IPS DF 6.9 (cell line): Measurements from ENCODE around the gene HIBCH.
A peak's percentile ranks its signal among the peaks of the same experiment; 100 is the strongest.
"Not testable (repeated sequence)": the region's sequence is repeated elsewhere in the genome, so short reads cannot be mapped to it uniquely, and the experiment has no call there.

Experiments used
- DNase-seq: peaks from one replicate; pipeline ENCODE4 v3.0.0-alpha.2; 2013; ENCODE audit warnings: low read depth, low spot score
- H3K27ac ChIP-seq: one replicate; pipeline ENCODE4 v1.5.1; 2013; ENCODE audit warnings: low read length, control low read depth
- H3K27me3 ChIP-seq: 2 replicates; pipeline ENCODE4 v1.6.1; 2013; ENCODE audit warnings: mild to moderate bottlenecking, low read length; ENCODE audit not compliant: control insufficient read depth, insufficient read depth
- H3K36me3 ChIP-seq: 2 replicates; pipeline ENCODE4 v1.6.1; 2013; ENCODE audit warnings: low read length; ENCODE audit not compliant: control insufficient read depth, insufficient read depth
- H3K4me1 ChIP-seq: 2 replicates; pipeline ENCODE4 v1.6.1; 2013; ENCODE audit warnings: low read length; ENCODE audit not compliant: control insufficient read depth, insufficient read depth
- H3K4me3 ChIP-seq: 2 replicates; pipeline ENCODE4 v1.5.1; 2013; ENCODE audit warnings: mild to moderate bottlenecking, low read length
- H3K9me3 ChIP-seq: 2 replicates; pipeline ENCODE4 v1.6.1; 2013; ENCODE audit warnings: low read length, inconsistent platforms; ENCODE audit not compliant: control insufficient read depth, insufficient read depth
- WGBS: extraction: QIAGEN DNeasy Blood & Tissue Kit; methylation state at CpG from one replicate; pipeline ENCODE4 v1.1.7; 2013; ENCODE audit warnings: mixed read lengths, missing lambda C conversion rate; ENCODE audit not compliant: insufficient read length, insufficient coverage; 5-methylcytosine and 5-hydroxymethylcytosine counted together

HIBCH gene

GRCh38 chr2:190343089-190343535, 23.5 kb upstream of the HIBCH start:
- Histone ChIP-seq H3K27me3 (no peaks in the 10 kb centered on the region; the same call in 1 of the 2 replicates), H3K36me3 (no peaks in the 10 kb centered on the region), H3K4me1 (no peaks in the 10 kb centered on the region; the same call in 1 of the 2 replicates), H3K27ac (no peak overlapping the region), H3K4me3 (peak overlapping the region; percentile 44; the same call in 1 of the 2 replicates), H3K9me3 (no peaks in the 10 kb centered on the region)
- WGBS, result no CpG with 5 or more reads among the region's 10 CpGs
- no peak for DNase-seq

DNA sequence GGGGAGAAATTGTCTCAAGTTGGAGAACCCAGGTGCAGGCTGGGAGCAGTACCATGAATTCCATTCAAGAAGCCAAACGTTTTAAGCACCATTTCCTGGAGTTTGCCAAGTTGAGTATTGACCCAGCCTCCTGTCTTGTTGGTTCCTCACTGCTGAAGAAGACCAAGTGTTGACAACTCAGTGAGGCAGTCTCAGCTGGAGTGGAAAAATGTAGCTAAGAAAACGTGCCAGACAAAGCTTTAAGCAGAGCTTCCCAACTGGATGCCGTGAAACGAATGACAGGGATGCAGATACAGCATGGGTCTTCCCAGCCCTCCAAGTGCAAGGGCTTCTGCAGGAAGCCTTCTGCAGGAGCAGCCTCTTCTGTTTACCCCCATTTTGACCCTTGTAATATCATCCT, 23.0 kb upstream of the HIBCH start:
- no peak overlapping the region for H3K27ac ChIP-seq
- H3K36me3 ChIP-seq, result no peaks in the 10 kb centered on the region
- DNase-seq, result no peak
- H3K27me3 ChIP-seq, result no peaks in the 10 kb centered on the region; the same call in 1 of the 2 replicates
- H3K9me3 ChIP-seq, result no peaks in the 10 kb centered on the region
- no CpG with 5 or more reads among the region's 4 CpGs for WGBS
- H3K4me1 ChIP-seq, result no peaks in the 10 kb centered on the region; the same call in 1 of the 2 replicates
- H3K4me3 ChIP-seq, result no peak overlapping the region

- H3K36me3 ChIP-seq, result no peaks in the 10 kb centered on the region
- H3K27ac ChIP-seq, result no peak overlapping the region
- H3K27me3 ChIP-seq, result no peaks in the 10 kb centered on the region; the same call in 1 of the 2 replicates
- H3K9me3 ChIP-seq, result no peaks in the 10 kb centered on the region
- H3K4me3 ChIP-seq, result no peak overlapping the region
- H3K4me1 ChIP-seq, result no peaks in the 10 kb centered on the region; the same call in 1 of the 2 replicates
- WGBS, result no CpG with 5 or more reads among the region's 2 CpGs
- no peak for DNase-seq
Measured at GRCh38 chr2:190340369-190340768, 20.7 kb upstream of the HIBCH start.

DNA sequence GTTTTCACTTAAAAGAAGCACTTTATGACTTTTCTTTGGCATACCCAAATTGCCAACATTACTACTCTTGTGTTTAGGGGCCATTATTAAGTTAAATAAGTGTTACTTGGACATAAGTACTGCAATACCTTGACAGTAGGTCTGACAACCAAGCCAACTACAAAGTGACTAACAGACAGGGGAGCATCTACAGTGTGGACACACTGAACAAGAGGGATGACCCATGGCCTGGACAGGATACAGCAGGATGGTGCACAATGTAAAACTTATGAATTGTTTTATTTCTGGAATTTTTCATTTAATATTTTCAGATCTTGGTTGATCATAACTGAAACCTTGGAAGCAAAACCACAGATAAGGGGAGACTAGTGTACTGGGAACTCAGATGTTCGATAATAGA, 19.8 kb upstream of the HIBCH start:
- Histone ChIP-seq H3K4me1 (no peaks in the 10 kb centered on the region; the same call in 1 of the 2 replicates), H3K27ac (no peak overlapping the region), H3K4me3 (no peak overlapping the region), H3K9me3 (no peaks in the 10 kb centered on the region), H3K36me3 (no peaks in the 10 kb centered on the region), H3K27me3 (no peaks in the 10 kb centered on the region; the same call in 1 of the 2 replicates)
- no peak for DNase-seq
- WGBS, result no CpG with 5 or more reads among the region's 1 CpG

- no peaks in the 10 kb centered on the region; the same call in 1 of the 2 replicates for H3K27me3 ChIP-seq
- no peaks in the 10 kb centered on the region for H3K9me3 ChIP-seq
- DNase-seq, result no peak
- WGBS, result no CpG with 5 or more reads among the region's 1 CpG
- H3K27ac ChIP-seq, result no peak overlapping the region
- no peaks in the 10 kb centered on the region for H3K36me3 ChIP-seq
- no peaks in the 10 kb centered on the region; the same call in 1 of the 2 replicates for H3K4me1 ChIP-seq
- no peak overlapping the region for H3K4me3 ChIP-seq
Measured at GRCh38 chr2:190338453-190338852, 18.8 kb upstream of the HIBCH start.

DNA sequence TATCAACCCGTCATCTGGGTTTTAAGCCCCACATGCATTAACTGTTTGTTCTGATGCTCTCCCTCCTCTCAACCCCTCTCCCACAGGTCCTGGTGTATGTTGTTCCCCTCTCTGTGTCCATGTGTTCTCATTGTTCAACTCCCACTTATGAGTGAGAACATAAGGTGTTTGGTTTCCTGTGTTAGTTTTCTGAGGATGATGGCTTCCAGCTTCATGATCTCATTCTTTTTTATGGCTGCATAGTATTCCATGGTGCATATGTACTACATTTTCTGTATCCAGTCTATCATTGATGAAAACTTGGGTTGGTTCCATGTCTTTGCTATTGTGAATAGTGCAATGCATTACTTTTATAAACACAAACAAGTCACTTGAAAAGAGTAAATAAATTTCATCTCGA, 16.8 kb upstream of the HIBCH start:
- H3K27me3 ChIP-seq, result no peaks in the 10 kb centered on the region
- no peaks in the 10 kb centered on the region for H3K36me3 ChIP-seq
- no CpG with 5 or more reads among the region's 2 CpGs for WGBS
- no peak for DNase-seq
- no peak overlapping the region for H3K4me3 ChIP-seq
- H3K27ac ChIP-seq, result no peak overlapping the region
- H3K4me1 ChIP-seq, result no peaks in the 10 kb centered on the region
- no peaks in the 10 kb centered on the region for H3K9me3 ChIP-seq

DNA sequence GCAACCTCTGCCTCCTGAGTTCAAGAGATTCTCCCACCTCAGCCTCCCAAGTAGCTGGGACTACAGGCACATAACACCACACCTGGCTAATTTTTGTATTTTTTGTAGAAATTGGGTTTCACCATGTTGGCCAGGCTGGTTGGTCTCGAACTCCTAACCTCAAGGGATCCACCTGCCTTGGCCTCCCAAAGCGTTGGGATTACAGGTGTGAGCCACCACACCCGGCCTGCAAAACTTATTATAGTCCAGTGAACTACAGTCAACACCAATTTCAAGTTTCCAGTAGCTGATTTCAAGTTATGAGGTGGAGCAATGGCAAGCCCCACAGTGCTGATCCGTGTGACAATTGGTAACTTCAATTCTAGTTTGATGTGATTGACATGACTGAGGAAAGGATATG, 16.0 kb upstream of the HIBCH start:
- H3K27ac ChIP-seq, H3K36me3 ChIP-seq, H3K4me3 ChIP-seq, DNase-seq, H3K27me3 ChIP-seq, H3K9me3 ChIP-seq, H3K4me1 ChIP-seq: not testable (repeated sequence)
- WGBS, result no CpG with 5 or more reads among the region's 4 CpGs

GRCh38 chr2:190335225-190335559, 15.6 kb upstream of the HIBCH start:
- Histone ChIP-seq H3K4me3 (no peak overlapping the region), H3K27ac (no peak overlapping the region), H3K27me3 (no peaks in the 10 kb centered on the region), H3K36me3 (no peaks in the 10 kb centered on the region), H3K4me1 (no peaks in the 10 kb centered on the region), H3K9me3 (no peaks in the 10 kb centered on the region)
- DNase-seq, result no peak

GRCh38 chr2:190334479-190335224, 15.0 kb upstream of the HIBCH start:
- H3K9me3 ChIP-seq, result no peaks in the 10 kb centered on the region
- WGBS, result 100% methylated on average over 1 of the region's 8 CpGs
- no peaks in the 10 kb centered on the region for H3K4me1 ChIP-seq
- no peak for DNase-seq
- no peak overlapping the region for H3K27ac ChIP-seq
- no peaks in the 10 kb centered on the region for H3K27me3 ChIP-seq
- H3K4me3 ChIP-seq, result no peak overlapping the region
- no peaks in the 10 kb centered on the region for H3K36me3 ChIP-seq

GRCh38 chr2:190333928-190334327, 14.3 kb upstream of the HIBCH start:
- H3K27ac ChIP-seq, result no peak overlapping the region
- WGBS, result 100% methylated on average over 1 of the region's 2 CpGs
- H3K4me3 ChIP-seq, result no peak overlapping the region

GRCh38 chr2:190333395-190333794, 13.8 kb upstream of the HIBCH start:
- Histone ChIP-seq H3K36me3 (no peaks in the 10 kb centered on the region), H3K4me1 (no peaks in the 10 kb centered on the region), H3K4me3 (no peak overlapping the region), H3K27ac (no peak overlapping the region), H3K27me3 (no peaks in the 10 kb centered on the region), H3K9me3 (no peaks in the 10 kb centered on the region)
- 100% methylated on average over 1 of the region's 8 CpGs for WGBS
- no peak for DNase-seq

More at GRCh38 chr2:190333928-190334327, 14.3 kb upstream of the HIBCH start:
- Histone ChIP-seq H3K4me1 (no peaks in the 10 kb centered on the region), H3K9me3 (no peaks in the 10 kb centered on the region), H3K36me3 (no peaks in the 10 kb centered on the region), H3K27me3 (no peaks in the 10 kb centered on the region)
- no peak for DNase-seq
